ENCODE results near the gene KIF5C.

KIF5C gene

GRCh38 chr2:148907085-148907785 lies 32.2 kb downstream of the KIF5C start:
- DNase-seq (ENCODE audit: extremely low read depth, low read depth), result no peak

GRCh38 chr2:148909114-148909513 lies 34.1 kb downstream of the KIF5C start:
- DNase-seq (ENCODE audit: extremely low read depth, low read depth), result no peak
- H3K4me3 ChIP-seq (replicated peaks; ENCODE audit: low read depth, low read length), result no peak overlapping the region
- TF ChIP-seq, protein P1, sequence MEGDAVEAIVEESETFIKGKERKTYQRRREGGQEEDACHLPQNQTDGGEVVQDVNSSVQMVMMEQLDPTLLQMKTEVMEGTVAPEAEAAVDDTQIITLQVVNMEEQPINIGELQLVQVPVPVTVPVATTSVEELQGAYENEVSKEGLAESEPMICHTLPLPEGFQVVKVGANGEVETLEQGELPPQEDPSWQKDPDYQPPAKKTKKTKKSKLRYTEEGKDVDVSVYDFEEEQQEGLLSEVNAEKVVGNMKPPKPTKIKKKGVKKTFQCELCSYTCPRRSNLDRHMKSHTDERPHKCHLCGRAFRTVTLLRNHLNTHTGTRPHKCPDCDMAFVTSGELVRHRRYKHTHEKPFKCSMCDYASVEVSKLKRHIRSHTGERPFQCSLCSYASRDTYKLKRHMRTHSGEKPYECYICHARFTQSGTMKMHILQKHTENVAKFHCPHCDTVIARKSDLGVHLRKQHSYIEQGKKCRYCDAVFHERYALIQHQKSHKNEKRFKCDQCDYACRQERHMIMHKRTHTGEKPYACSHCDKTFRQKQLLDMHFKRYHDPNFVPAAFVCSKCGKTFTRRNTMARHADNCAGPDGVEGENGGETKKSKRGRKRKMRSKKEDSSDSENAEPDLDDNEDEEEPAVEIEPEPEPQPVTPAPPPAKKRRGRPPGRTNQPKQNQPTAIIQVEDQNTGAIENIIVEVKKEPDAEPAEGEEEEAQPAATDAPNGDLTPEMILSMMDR (IDR thresholded peaks at IDR 0.05; ENCODE audit: low read depth, low read length, missing control alignments), result no peak

More at GRCh38 chr2:148907085-148907785, 32.2 kb downstream of the KIF5C start:
- H3K4me3 ChIP-seq (replicated peaks; ENCODE audit: low read depth, low read length), result no peak overlapping the region
- TF ChIP-seq, protein P1 (IDR thresholded peaks at IDR 0.05; ENCODE audit: low read depth, low read length, missing control alignments), result no peak

DNA sequence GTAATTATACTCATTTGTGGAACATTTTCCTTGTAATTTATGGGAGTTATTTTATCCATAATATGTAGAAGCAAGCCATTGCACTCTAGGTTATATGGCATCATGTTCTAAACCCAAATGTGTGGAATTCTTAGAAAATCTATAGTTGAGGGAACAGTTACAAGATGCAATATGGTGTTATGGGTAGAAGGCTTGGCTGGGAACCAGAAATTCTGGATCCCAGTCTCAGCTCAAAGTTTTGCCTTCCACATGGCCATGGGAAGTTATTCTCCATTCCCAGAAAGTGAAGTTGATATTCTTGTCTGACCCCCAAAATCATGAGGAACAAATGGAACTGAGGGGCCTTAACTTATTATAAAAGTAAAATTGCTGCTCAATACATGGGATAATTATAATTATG lies 38.0 kb downstream of the KIF5C start:
- no peak for DNase-seq (ENCODE audit: extremely low read depth, low read depth)
- TF ChIP-seq, protein P1 (IDR thresholded peaks at IDR 0.05; ENCODE audit: low read depth, low read length, missing control alignments), result no peak
- no peak overlapping the region for H3K4me3 ChIP-seq (replicated peaks; ENCODE audit: low read depth, low read length)

GRCh38 chr2:148913492-148913891 lies 38.5 kb downstream of the KIF5C start:
- no peak for DNase-seq (ENCODE audit: extremely low read depth, low read depth)
- TF ChIP-seq, protein P1 (IDR thresholded peaks at IDR 0.05; ENCODE audit: low read depth, low read length, missing control alignments), result no peak
- H3K4me3 ChIP-seq (replicated peaks; ENCODE audit: low read depth, low read length), result no peak overlapping the region

- TF ChIP-seq, protein P1 (IDR thresholded peaks at IDR 0.05; ENCODE audit: low read depth, low read length, missing control alignments), result no peak
- no peak overlapping the region for H3K4me3 ChIP-seq (replicated peaks; ENCODE audit: low read depth, low read length)
- no peak for DNase-seq (ENCODE audit: extremely low read depth, low read depth)
Observed at GRCh38 chr2:148914463-148914862, 39.4 kb downstream of the KIF5C start.

DNA sequence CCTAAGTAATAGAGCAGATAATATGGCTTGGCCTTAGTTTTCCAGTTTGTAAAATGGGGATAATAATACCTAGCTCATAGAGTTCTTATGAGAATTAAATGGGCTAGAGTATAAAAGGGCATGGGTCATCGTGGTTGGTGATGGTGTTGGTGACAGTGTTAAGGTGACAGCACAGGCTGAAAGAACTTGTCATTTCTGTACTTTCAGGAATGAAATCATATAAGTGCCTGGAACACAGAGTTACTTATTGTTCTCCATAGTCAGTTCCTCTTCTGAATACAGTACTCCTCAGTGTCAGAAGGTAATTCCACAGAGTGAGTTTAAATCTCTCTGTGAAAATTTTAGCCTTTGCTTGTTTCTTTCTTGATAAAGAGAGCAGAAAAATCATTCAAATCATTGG lies 42.4 kb downstream of the KIF5C start:
- no peak overlapping the region for H3K4me3 ChIP-seq (replicated peaks; ENCODE audit: low read depth, low read length)
- DNase-seq (ENCODE audit: extremely low read depth, low read depth), result no peak
- TF ChIP-seq, protein P1 (IDR thresholded peaks at IDR 0.05; ENCODE audit: low read depth, low read length, missing control alignments), result no peak

DNA sequence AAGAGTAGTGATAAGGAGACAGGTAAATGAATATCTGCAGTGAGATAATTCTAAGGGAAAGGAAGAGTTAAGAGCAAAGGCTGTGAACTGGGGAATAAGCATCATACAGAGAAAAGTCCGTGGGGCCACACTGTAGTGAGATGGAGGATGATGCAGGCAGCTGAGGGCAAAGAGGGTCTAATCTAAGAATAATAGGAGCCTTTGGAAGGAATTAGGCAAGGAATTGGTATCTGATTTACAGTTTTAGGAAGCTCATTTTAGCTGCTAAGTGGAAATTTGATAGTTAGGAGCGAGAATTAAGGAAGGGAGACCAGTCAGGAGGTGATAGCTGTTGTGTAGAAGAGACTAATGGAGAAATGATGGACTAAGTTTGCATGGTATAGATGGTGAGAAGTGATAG lies 43.5 kb downstream of the KIF5C start:
- H3K4me3 ChIP-seq (replicated peaks; ENCODE audit: low read depth, low read length), result no peak overlapping the region
- no peak for DNase-seq (ENCODE audit: extremely low read depth, low read depth)
- TF ChIP-seq, protein P1 (IDR thresholded peaks at IDR 0.05; ENCODE audit: low read depth, low read length, missing control alignments), result no peak
